HEK293T (cell line): ENCODE measurements around the gene FAM177A1.

Source experiments
- CTCF ChIA-PET: fragments of 350-600 bp; formaldehyde crosslinking; extraction: SDS; loops from one replicate; lab custom pipeline; 2021; ENCODE audit warnings: antibody characterized with exemption, inconsistent platforms; lab: Yijun Ruan, JAX
- POLR2A ChIA-PET: fragments of 350-600 bp; formaldehyde crosslinking; extraction: SDS; loops from one replicate; lab custom pipeline; 2020; ENCODE audit warnings: antibody characterized with exemption, inconsistent platforms; lab: Yijun Ruan, JAX
- DNase-seq: peaks from one replicate; pipeline ENCODE4 v3.0.0; 2012; ENCODE audit warnings: mixed read lengths; ENCODE audit errors: extremely low spot score
- ARNT ChIP-seq: fragments of 450-650 bp; IDR thresholded peaks from 2 replicates; pipeline ENCODE4 v1.6.1; 2017; ENCODE audit warnings: mild to moderate bottlenecking
- BHLHE40 ChIP-seq: fragments of 450-650 bp; IDR thresholded peaks from 2 replicates; pipeline ENCODE4 v1.6.1; 2016; ENCODE audit warnings: mild to moderate bottlenecking, moderate library complexity, borderline replicate concordance
- CTBP1 ChIP-seq: fragments of 450-650 bp; IDR thresholded peaks from 2 replicates; pipeline ENCODE4 v1.6.1; 2016; ENCODE audit warnings: borderline replicate concordance
- ELF4 ChIP-seq: fragments of 450-650 bp; IDR thresholded peaks from 2 replicates; pipeline ENCODE4 v1.6.1; 2017; ENCODE audit warnings: antibody characterized with exemption
- FOXA1 ChIP-seq: fragments of 450-650 bp; IDR thresholded peaks from 2 replicates; pipeline ENCODE4 v1.6.1; 2016; ENCODE audit warnings: mild to moderate bottlenecking
- FOXK2 ChIP-seq: fragments of 450-650 bp; IDR thresholded peaks from 2 replicates; pipeline ENCODE4 v1.6.1; 2016; ENCODE audit warnings: mild to moderate bottlenecking
- FOXM1 ChIP-seq: fragments of 450-650 bp; IDR thresholded peaks from 2 replicates; pipeline ENCODE4 v1.6.1; 2017; ENCODE audit warnings: mild to moderate bottlenecking, borderline replicate concordance
- HDGF ChIP-seq: fragments of 450-650 bp; IDR thresholded peaks from 2 replicates; pipeline ENCODE4 v1.6.1; 2017; ENCODE audit warnings: antibody characterized with exemption, borderline replicate concordance
- L3MBTL2 ChIP-seq: fragments of 450-650 bp; conservative IDR thresholded peaks from 2 replicates; pipeline ENCODE4 v1.6.1; 2016; ENCODE audit warnings: mild to moderate bottlenecking
- LEF1 ChIP-seq: fragments of 450-650 bp; IDR thresholded peaks from 2 replicates; pipeline ENCODE4 v1.6.1; 2017; ENCODE audit warnings: mild to moderate bottlenecking, borderline replicate concordance
- NFRKB ChIP-seq: fragments of 450-650 bp; IDR thresholded peaks from 2 replicates; pipeline ENCODE4 v1.6.1; 2016; ENCODE audit warnings: mild to moderate bottlenecking, moderate library complexity
- PKNOX1 ChIP-seq: fragments of 450-650 bp; IDR thresholded peaks from 2 replicates; pipeline ENCODE4 v1.6.1; 2016
- SP1 ChIP-seq: fragments of 450-650 bp; IDR thresholded peaks from 2 replicates; pipeline ENCODE4 v1.6.1; 2017
- SUZ12 ChIP-seq: fragments of 450-650 bp; IDR thresholded peaks from 2 replicates; pipeline ENCODE4 v1.6.1; 2016; ENCODE audit warnings: mild to moderate bottlenecking
- TARDBP ChIP-seq: fragments of 450-650 bp; IDR thresholded peaks from 2 replicates; pipeline ENCODE4 v1.6.1; 2016
- ZNF384 ChIP-seq: fragments of 450-650 bp; IDR thresholded peaks from 2 replicates; pipeline ENCODE4 v1.6.1; 2016

FAM177A1 gene

DNA sequence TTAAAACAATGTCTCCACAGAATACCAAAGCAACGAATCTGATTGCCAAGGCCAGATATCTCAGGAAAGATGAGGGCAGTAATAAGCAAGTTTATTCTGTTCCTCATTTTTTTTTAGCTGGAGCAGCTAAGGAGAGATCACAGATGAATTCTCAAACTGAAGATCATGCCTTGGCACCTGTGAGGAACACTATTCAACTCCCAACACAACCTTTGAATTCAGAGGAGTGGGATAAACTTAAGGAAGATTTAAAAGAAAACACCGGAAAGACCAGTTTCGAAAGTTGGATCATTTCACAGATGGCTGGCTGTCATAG is 77.3 kb downstream of the FAM177A1 start:
- DNase-seq = no peak
- POLR2A ChIA-PET = interaction anchor here (1.1 to 2.6 kb wide), 3 partner anchors 10 to 280 kb away, joined by 3 to 14 read pairs (median 3); partner anchors contain the start of gene SRP54
- TF ChIP-seq ARNT (no peak), FOXK2 (no peak), FOXA1 (no peak), SUZ12 (no peak), TARDBP (no peak)
- CTCF ChIA-PET = interaction anchor here (0.9 to 1.1 kb wide), 2 partner anchors 55 to 575 kb away, joined by 3 to 4 read pairs; no protein-coding TSS in a partner anchor

DNA sequence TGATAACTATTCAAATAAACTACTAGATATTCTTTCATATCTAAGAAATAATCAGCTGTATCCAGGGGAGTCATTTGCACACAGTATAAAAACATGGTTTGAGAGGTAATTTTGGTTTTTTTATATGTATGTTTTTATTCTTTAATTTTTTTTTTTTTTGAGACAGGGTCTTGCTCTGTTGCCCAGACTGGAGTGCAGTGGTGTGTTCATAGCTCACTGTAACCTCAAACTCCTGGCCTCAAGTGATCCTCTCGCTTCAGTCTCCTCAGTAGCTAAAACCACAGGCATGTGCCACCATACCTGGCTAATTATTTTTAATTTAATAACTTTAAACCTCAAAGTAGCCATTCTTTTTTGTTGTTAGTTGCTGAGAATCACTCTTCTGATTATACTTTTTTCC is 78.1 kb downstream of the FAM177A1 start:
- no peak for DNase-seq
- no peak for TF ChIP-seq LEF1
- TF ChIP-seq CTBP1 = no peak
- TF ChIP-seq BHLHE40 = no peak
- no peak for TF ChIP-seq NFRKB
- TF ChIP-seq ZNF384 = no peak
- TF ChIP-seq FOXA1 = no peak
- TF ChIP-seq PKNOX1 = no peak
- TF ChIP-seq FOXK2 = no peak
- no peak for TF ChIP-seq TARDBP
- no peak for TF ChIP-seq SP1
- TF ChIP-seq HDGF = no peak
- TF ChIP-seq ELF4 = no peak
- no peak for TF ChIP-seq SUZ12
- TF ChIP-seq ARNT = no peak
- no peak for TF ChIP-seq L3MBTL2
- no peak for TF ChIP-seq FOXM1
- POLR2A ChIA-PET = no interaction called here
- CTCF ChIA-PET = interaction anchor here (0.9 to 1.1 kb wide), 2 partner anchors 56 to 576 kb away, joined by 3 to 4 read pairs; no protein-coding TSS in a partner anchor
